Measurements from ENCODE around the gene PIPOX.

DNA sequence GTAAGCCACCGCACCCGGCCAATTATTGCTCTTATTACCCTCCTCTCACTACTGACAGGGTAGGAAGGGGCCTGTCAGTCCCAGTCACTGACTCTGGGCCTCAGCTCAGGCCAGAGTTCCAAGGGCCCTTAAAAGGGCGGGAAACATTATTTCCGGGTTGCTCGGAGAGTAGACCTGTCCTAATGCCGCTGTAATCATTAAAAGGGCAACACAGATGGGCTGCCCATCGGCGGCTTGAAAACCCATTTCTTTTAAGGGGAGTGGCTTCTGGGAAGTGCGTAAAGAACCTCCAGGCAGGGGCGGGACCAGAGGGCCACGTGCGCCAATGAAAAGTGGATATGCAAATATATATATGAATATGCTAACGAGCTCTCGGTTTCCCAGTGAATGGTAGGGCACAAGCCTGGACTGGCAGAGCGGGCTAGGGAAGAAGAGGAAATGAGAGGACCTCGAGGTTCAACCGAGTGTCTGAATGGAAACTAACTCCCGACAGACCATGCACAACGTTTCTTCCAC lies 26.6 kb downstream of the PIPOX start:
- TF ChIP-seq POLR2A (IDR thresholded peaks at IDR 0.05; ENCODE audit: low read depth): no peak
- TF ChIP-seq, protein P1, sequence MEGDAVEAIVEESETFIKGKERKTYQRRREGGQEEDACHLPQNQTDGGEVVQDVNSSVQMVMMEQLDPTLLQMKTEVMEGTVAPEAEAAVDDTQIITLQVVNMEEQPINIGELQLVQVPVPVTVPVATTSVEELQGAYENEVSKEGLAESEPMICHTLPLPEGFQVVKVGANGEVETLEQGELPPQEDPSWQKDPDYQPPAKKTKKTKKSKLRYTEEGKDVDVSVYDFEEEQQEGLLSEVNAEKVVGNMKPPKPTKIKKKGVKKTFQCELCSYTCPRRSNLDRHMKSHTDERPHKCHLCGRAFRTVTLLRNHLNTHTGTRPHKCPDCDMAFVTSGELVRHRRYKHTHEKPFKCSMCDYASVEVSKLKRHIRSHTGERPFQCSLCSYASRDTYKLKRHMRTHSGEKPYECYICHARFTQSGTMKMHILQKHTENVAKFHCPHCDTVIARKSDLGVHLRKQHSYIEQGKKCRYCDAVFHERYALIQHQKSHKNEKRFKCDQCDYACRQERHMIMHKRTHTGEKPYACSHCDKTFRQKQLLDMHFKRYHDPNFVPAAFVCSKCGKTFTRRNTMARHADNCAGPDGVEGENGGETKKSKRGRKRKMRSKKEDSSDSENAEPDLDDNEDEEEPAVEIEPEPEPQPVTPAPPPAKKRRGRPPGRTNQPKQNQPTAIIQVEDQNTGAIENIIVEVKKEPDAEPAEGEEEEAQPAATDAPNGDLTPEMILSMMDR (IDR thresholded peaks at IDR 0.05): no peak
- no peak for TF ChIP-seq POLR2AphosphoS5 (IDR thresholded peaks at IDR 0.05)
